ENCODE data around the gene TRAPPC4. TPM values are rescaled to one million over a fixed set of nuclear protein-coding genes. Genes with fewer than 3 reads are reported as not detected.

Gene TRAPPC4
- total RNA-seq, 4 donors from 2014 or later = 37.4 to 105 (median 74.8) TPM

DNA sequence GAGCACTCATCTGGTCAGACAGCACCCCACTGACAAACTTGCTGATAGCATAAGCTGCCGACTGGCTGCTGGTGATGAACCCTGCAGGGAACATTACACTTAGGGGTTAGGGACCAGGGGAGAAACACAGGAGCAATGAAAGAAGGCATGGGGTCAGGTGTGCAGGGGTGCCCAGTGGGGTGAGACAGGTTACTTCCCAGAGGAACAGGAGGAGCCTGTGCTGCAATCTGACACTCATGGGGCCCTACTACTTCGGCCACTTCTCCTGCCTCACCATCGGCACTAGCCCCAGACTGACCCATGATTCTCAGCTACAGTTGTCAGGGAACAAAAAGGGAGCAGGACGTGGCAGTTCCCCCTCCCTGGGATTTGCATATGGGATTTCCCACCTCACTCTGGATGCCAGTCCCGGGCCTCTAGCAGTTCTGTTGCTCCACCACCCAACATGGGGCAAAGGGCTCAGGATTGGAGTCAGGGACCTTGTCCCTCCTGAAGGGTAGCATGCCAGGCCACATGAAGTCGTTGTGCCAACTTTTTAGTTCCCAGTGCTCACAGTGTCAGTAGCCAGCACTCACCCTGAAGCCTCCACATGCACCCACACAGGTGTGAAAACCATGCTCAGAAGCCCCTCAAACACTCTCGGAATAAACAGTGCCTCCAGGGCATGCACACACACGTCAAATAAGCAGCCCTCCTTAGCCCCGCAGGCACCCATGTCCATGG, 9.9 kb downstream of the TRAPPC4 start:
- Histone ChIP-seq H3K4me1 (peaks cover 7 to 52% (median 35%) of the 10 kb centered on the region in 4 donors), H3K36me3 (peaks cover 0 to 10% (median 0%) of the 10 kb centered on the region in 4 donors), H3K4me3 (peak overlapping the region in 2 of 4 donors; percentile 70 to 82), H3K27ac (peak overlapping the region; percentile 85 to 92 (median 88)), H3K9me3 (no peaks in the 10 kb centered on the region), H3K27me3 (no peaks in the 10 kb centered on the region)
- no peak for DNase-seq
- TF ChIP-seq POLR2A (IDR thresholded peaks at IDR 0.05) (no peak), EP300 (IDR thresholded peaks at IDR 0.05; ENCODE audit: low read depth) (no peak), CTCF (IDR thresholded peaks at IDR 0.05) (no peak), POLR2AphosphoS5 (IDR thresholded peaks at IDR 0.05) (no peak)
- intact Hi-C loops (cut with DNase I; ENCODE audit: low total_unique reads) = no loop called here
- in situ Hi-C loops (cut with MboI; ENCODE audit: low pct_ligation_motif_present in 1 of 4, low pct_unique_long_range_greater_than_20kb in 1 of 4, low sequenced_read_pairs in 3 of 4) = no loop called here
- WGBS, 2 donors (ENCODE audit: low coverage in 1 of 2) = 0 to 48% methylated on average over 1 to 9 of the region's 9 CpGs

GRCh38 chr11:119029069-119029339, 10.4 kb downstream of the TRAPPC4 start:
- H3K4me3 ChIP-seq = peak overlapping the region in 2 of 4 donors; percentile 70 to 82
- in situ Hi-C loops (cut with MboI; ENCODE audit: low pct_ligation_motif_present in 1 of 4, low pct_unique_long_range_greater_than_20kb in 1 of 4, low sequenced_read_pairs in 3 of 4) = no loop called here
- no peaks in the 10 kb centered on the region for H3K27me3 ChIP-seq
- H3K36me3 ChIP-seq = peaks cover 0 to 10% (median 0%) of the 10 kb centered on the region in 4 donors
- 31% methylated on average over 1 of the region's 1 CpG; no CpG with 5 or more reads in 1 of the 2 donors for WGBS, 2 donors (ENCODE audit: low coverage in 1 of 2)
- H3K9me3 ChIP-seq = no peaks in the 10 kb centered on the region
- intact Hi-C loops (cut with DNase I; ENCODE audit: low total_unique reads) = no loop called here
- DNase-seq = no peak
- H3K4me1 ChIP-seq = peaks cover 7 to 52% (median 35%) of the 10 kb centered on the region in 4 donors
- TF ChIP-seq POLR2A (IDR thresholded peaks at IDR 0.05) (no peak), CTCF (IDR thresholded peaks at IDR 0.05) (no peak), EP300 (IDR thresholded peaks at IDR 0.05; ENCODE audit: low read depth) (no peak), POLR2AphosphoS5 (IDR thresholded peaks at IDR 0.05) (no peak)
- H3K27ac ChIP-seq = peak overlapping the region; percentile 85 to 92 (median 88)

DNA sequence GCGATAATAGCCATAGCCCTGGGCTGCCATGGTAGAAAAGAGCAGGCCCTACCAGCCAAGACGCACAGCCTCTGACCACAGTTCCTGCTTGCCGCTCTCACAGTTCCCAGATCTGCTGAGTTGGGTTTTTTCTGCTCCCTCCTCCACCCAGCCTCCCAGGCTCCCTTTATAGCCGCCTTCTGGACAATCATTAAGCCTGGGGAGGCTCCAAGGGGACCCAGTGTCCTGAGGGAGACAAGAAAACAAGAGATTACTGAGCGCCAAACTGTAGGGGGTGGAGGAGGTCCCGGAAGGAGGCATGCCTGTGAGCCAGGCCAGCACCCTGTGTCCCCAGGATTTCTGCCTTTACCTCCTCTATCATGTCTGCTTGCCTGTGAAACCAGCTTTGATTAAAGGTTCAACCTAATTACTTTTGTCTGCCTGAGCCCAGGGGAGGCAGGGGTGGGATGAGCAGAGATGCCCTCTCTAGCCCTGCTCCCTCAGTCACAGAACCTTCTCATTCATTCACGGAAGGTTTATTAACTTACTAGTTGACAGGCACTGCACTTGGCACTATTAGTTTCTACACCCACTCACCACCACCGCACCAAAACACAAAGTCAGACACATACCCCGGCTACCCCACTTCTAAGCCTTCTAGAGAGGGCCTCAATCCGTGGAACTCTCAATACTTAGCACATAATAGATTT, 10.9 kb downstream of the TRAPPC4 start:
- Histone ChIP-seq H3K27ac (peak overlapping the region; percentile 85 to 92 (median 88)), H3K4me3 (peak overlapping the region in 3 of 4 donors; percentile 67 to 82 (median 70)), H3K36me3 (peaks cover 0 to 7% (median 0%) of the 10 kb centered on the region in 4 donors), H3K4me1 (peaks cover 7 to 47% (median 33%) of the 10 kb centered on the region in 4 donors), H3K9me3 (no peaks in the 10 kb centered on the region), H3K27me3 (no peaks in the 10 kb centered on the region)
- TF ChIP-seq CTCF (IDR thresholded peaks at IDR 0.05) (no peak), EP300 (IDR thresholded peaks at IDR 0.05; ENCODE audit: low read depth) (no peak), POLR2A (IDR thresholded peaks at IDR 0.05) (peak; percentile 81), POLR2AphosphoS5 (IDR thresholded peaks at IDR 0.05) (peak; percentile 75 to 78 (median 77))
- in situ Hi-C loops (cut with MboI; ENCODE audit: low pct_ligation_motif_present in 1 of 4, low pct_unique_long_range_greater_than_20kb in 1 of 4, low sequenced_read_pairs in 3 of 4) = no loop called here
- peak; percentile 87 for DNase-seq
- intact Hi-C loops (cut with DNase I; ENCODE audit: low total_unique reads) = no loop called here
- 31 to 35% methylated on average over 3 to 10 of the region's 10 CpGs for WGBS, 2 donors (ENCODE audit: low coverage in 1 of 2)

DNA sequence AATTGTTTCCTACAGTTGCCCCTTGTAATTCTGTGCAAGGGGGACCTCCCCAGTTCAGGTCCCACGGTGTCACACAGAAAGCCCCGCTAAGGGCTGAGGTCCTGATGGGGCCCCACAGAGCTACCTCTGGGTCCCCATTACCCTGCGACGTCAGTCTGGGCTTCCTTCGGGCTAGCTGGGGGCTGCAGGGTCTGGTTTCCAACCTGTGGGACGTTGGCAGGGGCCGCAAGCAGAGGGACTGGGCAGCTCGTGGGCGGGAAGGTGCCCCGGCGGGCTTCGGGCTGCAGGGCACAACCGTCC, 11.4 kb downstream of the TRAPPC4 start:
- WGBS, 2 donors (ENCODE audit: low coverage in 1 of 2) = 11% methylated on average over 4 of the region's 13 CpGs; no CpG with 5 or more reads in 1 of the 2 donors
- H3K36me3 ChIP-seq = peaks cover 0 to 2% (median 0%) of the 10 kb centered on the region in 4 donors
- peaks cover 7 to 43% (median 31%) of the 10 kb centered on the region in 4 donors for H3K4me1 ChIP-seq
- no peak for DNase-seq
- H3K4me3 ChIP-seq = peak overlapping the region; percentile 48 to 82 (median 68)
- H3K9me3 ChIP-seq = no peaks in the 10 kb centered on the region
- peak overlapping the region; percentile 85 to 92 (median 88) for H3K27ac ChIP-seq
- H3K27me3 ChIP-seq = no peaks in the 10 kb centered on the region
- in situ Hi-C loops (cut with MboI; ENCODE audit: low pct_ligation_motif_present in 1 of 4, low pct_unique_long_range_greater_than_20kb in 1 of 4, low sequenced_read_pairs in 3 of 4) = no loop called here
- intact Hi-C loops (cut with DNase I; ENCODE audit: low total_unique reads) = no loop called here
- TF ChIP-seq POLR2AphosphoS5 (IDR thresholded peaks at IDR 0.05) = no peak
- TF ChIP-seq EP300 (IDR thresholded peaks at IDR 0.05; ENCODE audit: low read depth) = no peak

Measured in transverse colon (tissue), 4 donors.